ENCODE results near the gene PAM.

DNA sequence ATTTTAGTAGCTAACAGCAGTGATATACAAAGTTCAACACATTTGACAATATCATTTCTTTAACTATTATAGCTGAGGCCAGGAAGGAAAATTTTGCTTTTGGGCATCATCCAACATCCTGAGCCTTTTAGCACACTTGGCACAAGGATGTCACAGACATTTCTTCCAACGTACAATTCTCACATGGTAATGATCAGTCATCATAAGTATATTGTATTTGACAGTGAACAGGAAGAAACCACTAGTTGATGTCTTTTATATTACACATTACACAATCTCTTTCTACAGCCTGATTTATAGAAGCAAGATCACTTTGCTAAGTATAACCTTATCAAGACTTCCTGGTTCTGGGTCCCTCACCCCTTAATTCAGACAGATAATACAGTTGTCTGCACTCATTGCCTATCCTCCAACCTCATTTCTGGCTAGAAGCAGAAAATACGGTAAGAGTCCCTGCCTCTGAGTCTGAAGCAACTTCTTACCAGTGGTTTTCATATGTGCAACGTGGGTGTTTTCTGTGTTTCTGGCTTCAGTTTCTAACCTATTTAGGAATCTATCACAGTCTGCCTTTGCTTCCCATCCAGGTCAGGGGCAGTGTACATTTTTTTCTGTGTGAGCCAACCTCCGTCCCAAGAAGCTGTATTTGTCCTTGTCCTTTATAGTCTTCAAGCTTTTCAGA lies 167.8 kb downstream of the PAM start:
- TF ChIP-seq CTCF (IDR thresholded peaks at IDR 0.05) = no peak
- no peak for TF ChIP-seq POLR2AphosphoS5 (IDR thresholded peaks at IDR 0.05)
- TF ChIP-seq EP300 (IDR thresholded peaks at IDR 0.05) = no peak
